ENCODE results near the gene RRP36.
"Not testable (repeated sequence)": the region's sequence is repeated elsewhere in the genome, so short reads cannot be mapped to it uniquely, and the experiment has no call there.

RRP36 gene

DNA sequence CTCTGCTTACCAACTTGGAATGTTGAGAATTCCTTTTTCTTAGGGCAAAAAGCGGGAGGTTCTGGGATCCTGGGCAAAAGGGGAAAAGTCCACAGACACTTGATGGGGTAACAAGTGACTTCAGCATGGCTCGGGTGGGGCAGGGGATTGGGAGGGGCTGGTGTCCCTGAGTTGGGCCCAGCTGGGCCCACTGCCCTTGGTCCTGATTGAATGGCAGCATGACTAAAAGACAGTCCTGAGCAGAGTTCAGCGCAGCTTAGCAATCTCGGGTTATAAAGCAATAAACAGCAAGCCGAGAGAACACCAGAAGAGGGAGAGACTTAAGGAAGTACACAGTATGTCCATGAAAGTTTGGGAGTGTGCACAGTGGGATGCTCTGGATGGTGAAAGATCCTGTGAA lies 31.5 kb upstream of the RRP36 start:
- H3K4me3 ChIP-seq (ENCODE audit: low read depth, low read length): no peak overlapping the region
- TF ChIP-seq, protein P1, sequence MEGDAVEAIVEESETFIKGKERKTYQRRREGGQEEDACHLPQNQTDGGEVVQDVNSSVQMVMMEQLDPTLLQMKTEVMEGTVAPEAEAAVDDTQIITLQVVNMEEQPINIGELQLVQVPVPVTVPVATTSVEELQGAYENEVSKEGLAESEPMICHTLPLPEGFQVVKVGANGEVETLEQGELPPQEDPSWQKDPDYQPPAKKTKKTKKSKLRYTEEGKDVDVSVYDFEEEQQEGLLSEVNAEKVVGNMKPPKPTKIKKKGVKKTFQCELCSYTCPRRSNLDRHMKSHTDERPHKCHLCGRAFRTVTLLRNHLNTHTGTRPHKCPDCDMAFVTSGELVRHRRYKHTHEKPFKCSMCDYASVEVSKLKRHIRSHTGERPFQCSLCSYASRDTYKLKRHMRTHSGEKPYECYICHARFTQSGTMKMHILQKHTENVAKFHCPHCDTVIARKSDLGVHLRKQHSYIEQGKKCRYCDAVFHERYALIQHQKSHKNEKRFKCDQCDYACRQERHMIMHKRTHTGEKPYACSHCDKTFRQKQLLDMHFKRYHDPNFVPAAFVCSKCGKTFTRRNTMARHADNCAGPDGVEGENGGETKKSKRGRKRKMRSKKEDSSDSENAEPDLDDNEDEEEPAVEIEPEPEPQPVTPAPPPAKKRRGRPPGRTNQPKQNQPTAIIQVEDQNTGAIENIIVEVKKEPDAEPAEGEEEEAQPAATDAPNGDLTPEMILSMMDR (IDR thresholded peaks at IDR 0.05; ENCODE audit: low read depth, low read length): no peak

DNA sequence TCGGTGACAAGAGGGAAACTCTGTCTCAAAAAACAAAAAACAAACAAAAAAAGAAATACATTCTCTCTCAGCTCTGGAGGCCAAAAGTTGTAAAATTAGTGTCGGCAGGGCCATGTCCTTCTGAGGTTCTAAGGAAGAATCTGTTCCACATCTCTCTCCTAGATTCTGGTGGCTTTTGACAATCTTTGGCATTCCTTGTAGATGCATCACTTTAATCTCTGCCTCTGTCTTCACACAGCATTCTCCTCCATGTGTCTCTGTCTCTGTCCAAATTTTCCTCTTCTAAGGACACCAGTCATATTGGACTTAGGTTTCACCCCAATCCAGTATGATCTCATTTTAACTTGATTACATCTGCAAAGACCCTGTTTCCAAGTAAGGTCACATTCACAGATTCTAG lies 28.0 kb upstream of the RRP36 start:
- TF ChIP-seq, protein P1 (IDR thresholded peaks at IDR 0.05; ENCODE audit: low read depth, low read length): no peak
- H3K4me3 ChIP-seq (ENCODE audit: low read depth, low read length): no peak overlapping the region

DNA sequence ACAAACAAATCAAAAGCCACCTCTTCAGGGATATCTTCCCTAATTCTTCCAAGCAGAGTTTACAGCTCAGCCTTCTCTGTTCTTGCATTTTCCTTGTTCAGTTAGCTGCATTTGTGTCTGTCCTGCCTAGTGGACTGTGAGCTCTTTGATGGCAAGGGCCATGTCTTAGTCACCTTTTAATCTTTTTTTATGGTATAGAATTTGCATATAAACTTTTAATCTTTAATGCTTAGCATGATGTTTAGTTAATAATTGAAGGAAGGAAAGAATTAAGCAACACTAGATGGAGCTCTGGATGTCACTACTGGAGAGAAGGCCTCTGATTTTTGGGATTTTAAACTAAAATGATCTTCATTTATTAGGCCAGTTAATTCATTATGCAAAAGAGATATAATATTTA lies 24.9 kb upstream of the RRP36 start:
- TF ChIP-seq, protein P1 (IDR thresholded peaks at IDR 0.05; ENCODE audit: low read depth, low read length): no peak
- no peak overlapping the region for H3K4me3 ChIP-seq (ENCODE audit: low read depth, low read length)

DNA sequence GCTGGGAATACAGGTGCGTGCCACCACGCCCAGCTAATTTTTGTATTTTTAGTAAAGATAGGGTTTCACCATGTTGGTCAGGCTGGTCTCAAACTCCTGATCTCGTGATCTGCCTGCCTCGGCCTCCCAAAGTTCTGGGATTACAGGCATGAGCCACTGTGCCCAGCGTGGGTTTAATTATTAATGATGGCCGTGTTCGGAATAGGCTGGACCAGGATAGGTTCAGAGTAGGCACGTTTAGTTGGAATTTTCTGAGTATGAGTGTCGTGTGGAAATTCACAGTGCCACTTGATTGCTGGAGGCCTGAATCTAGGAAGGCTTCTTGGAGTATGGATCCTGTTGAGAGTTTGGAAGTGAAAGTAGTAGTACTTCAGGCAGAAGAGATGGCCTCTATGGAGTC lies 23.2 kb upstream of the RRP36 start:
- H3K4me3 ChIP-seq (ENCODE audit: low read depth, low read length): not testable (repeated sequence)

DNA sequence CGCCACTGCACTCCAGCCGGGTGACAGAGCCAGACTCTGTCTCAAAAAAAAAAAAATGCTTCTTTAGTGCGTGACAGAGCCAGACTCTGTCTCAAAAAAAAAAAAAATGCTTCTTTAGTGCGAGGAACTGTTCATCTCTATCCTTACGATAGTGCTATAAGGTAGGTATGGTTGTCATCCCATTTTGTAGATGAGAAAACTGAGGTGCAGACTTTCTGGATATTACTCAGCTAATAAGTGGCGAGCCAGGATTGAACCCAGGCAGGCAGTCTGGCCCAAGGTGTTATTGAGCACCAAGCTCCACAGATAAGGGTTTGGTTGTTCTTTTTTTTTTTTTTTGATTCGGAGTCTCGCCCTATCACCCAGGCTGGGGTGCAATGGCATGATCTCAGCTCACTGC lies 19.6 kb upstream of the RRP36 start:
- TF ChIP-seq, protein P1 (IDR thresholded peaks at IDR 0.05; ENCODE audit: low read depth, low read length): no peak

DNA sequence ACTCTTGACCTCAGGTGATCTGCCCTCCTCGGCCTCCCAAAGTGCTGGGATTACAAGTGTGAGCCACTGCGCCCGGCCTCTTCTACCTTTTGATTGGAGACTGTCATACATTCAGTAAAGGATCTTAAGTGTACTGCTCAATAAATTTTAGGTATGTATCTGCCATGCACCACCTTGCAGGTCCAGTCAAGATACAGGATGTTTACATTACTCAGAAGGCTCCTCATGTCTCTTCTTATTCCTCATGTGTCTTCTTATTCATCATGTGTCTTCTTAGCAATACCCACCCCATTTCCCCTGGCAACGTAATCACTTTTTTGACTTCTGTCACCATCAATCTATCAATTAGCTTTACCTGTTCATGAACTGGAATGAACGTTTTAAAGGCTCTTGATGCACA lies 15.6 kb upstream of the RRP36 start:
- TF ChIP-seq, protein P1 (IDR thresholded peaks at IDR 0.05; ENCODE audit: low read depth, low read length): no peak
- H3K4me3 ChIP-seq (ENCODE audit: low read depth, low read length): no peak overlapping the region

More for the DNA sequence above, 19.6 kb upstream of the RRP36 start:
- no peak overlapping the region for H3K4me3 ChIP-seq (ENCODE audit: low read depth, low read length)

DNA sequence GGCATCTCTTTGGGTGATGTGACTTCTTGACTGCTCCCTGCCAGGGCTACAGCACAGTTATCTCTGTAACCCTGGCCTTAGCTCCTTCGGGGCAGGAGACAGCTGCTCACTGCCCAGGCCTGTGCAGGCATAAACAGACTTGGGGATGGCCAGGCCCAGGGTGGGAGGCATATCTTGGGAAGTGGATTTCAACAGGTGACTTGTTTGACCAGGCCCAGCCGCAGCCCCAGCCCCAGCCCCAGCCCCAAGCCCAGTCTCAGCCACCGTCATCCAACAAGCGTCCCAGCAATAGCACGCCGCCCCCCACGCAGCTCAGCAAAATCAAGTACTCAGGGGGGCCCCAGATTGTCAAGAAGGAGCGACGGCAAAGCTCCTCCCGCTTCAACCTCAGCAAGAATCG lies 15.2 kb upstream of the RRP36 start:
- TF ChIP-seq, protein P1 (IDR thresholded peaks at IDR 0.05; ENCODE audit: low read depth, low read length): no peak
- no peak overlapping the region for H3K4me3 ChIP-seq (ENCODE audit: low read depth, low read length)

DNA sequence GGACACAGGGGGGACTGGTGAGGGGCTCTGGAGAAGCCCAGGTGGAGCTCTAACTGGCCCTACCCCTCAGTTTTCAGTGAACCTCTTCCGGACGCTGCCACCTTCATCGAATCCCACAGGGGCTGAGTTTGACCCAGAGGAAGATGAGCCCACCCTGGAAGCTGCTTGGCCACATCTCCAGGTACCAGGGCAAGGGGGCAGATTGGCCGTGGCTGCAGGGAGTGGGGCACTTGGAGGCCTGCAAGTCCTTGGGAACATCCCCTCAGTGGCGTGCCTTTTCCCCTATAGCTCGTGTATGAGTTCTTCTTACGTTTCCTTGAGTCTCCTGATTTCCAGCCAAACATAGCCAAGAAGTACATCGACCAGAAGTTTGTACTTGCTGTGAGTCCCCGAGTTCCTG lies 14.3 kb upstream of the RRP36 start:
- H3K4me3 ChIP-seq (ENCODE audit: low read depth, low read length): no peak overlapping the region
- TF ChIP-seq, protein P1 (IDR thresholded peaks at IDR 0.05; ENCODE audit: low read depth, low read length): no peak
